Muscle of arm (tissue), 12 donors: ENCODE data around the gene TNN. TPM values are rescaled to one million over a fixed set of nuclear protein-coding genes. Genes with fewer than 3 reads are reported as not detected.

Experiments
- DNase-seq: peaks from one replicate; pipeline ENCODE4 v3.0.0-alpha.2; 2013
- polyA plus RNA-seq, 12 donors: library from polyadenylated mRNA; unstranded; fragments of 120-200 nt; gene quantifications; one replicate each; pipeline ENCODE4 v1.2.1, GENCODE V29; 2013; ENCODE audit not compliant: insufficient read length in 12 of 12

Gene TNN
- polyA plus RNA-seq, 12 donors = 2.8 to 6.6 (median 5.2) TPM; not detected in 1

DNA sequence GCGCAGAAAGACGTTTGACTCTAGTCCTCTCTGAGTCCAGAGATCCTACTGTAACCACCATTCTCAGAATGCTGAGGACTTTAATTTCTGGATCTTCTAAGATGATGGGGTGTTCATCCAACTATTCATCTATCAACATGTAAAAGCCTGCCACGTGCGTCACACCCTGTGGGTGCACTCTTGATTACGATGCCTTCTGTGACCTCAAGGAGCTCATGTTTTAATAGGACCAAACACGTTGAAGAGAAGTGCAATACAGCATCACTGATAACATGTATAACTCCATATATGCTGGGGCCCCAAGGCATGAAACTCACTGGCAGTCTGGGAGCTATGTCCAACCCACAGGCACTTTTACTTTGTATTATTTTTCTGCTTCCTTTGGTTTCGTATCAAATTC, 105.9 kb downstream of the TNN start:
- no peak for DNase-seq

DNA sequence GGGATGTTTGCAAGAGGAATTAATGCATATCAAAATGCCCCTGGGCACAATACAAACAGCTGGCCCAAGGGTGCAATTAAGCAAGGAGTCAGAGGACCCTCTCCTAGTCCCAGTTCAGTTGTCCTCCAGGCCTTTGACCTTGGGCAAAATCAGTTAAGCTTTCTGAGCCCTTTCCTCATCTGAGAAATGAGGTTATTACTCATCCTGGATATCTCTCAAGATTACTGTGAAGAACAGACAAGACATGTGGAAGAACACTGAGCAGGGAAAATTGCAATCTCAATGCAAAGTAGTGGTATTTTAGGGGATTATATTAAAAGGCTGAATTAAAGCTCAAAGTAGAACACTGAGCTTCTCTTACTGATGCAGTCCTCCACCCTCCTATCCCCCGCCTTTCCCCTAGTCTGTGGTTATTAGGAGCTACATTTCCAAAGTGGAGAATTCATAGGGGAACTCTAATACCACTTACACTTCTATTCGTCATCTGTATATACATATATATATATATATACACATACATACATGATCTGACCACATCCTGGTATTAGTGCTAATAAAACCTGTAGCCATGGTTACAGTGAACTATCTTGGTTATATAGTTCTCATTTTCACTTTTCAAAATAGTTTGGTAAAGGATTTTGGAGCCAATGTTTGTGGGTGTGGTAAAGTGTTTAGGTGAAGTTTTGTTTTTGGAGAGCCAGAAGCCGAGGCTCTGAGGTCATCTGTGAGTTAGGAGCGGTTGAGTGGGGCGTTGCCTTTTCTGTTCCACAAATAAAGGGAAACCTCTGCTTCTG, 106.9 kb downstream of the TNN start:
- no peak for DNase-seq

DNA sequence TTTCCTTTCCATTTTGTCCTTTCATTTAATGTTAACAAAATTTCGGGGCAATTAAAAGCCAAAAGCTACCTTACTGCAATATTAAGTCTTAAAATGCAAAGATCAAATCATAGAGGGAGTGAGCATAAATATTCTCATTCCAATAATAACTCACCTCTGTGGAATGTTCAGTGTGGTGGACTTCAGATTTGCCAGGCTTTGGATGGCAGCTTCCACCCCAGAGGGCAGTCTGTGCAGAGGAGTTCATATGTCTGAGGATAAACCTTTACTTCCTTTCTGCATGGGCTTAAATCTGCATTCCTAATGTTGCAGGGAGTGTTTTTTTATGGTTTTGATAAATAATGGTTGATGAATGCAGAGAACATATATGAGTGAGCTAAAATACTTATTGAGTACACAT, 108.6 kb downstream of the TNN start:
- DNase-seq = no peak

DNA sequence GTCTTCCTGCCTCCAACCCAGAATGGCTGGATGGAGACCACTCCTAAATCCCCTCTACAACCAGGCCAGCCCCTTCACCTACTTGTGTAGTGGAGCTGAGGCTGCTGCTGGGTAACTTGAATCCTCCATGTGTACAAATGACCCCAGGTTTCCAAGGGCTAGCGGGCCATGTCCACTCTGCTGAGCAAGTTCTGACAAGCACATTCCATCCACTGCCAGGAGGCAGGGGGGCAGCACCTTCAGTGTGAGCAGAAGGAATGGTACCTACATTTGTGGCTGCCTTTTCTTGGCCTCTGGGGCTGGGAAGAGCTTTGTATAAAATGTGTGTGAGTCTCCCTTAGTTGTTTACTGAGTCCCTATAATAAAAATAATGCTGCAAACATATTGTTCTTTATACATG, 110.4 kb downstream of the TNN start:
- DNase-seq = no peak

DNA sequence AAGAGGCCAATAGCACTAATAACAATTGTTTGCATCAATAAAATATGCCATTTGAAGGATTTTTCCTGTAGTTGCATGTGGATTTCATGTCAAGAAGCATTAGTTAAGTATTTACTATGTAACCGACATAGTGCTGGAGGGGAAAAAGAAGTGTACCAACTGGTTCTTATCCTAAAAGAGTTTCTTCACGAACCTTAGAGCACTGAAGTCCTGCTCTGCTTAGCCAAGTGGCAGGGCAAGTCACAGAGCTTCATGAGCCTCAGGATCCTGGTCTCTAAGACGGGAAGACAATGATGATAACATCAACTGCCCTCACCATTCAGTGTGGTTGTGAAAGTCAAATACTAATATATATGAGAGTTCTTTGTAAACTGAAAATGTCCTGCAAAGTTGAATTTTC, 110.8 kb downstream of the TNN start:
- DNase-seq = no peak

DNA sequence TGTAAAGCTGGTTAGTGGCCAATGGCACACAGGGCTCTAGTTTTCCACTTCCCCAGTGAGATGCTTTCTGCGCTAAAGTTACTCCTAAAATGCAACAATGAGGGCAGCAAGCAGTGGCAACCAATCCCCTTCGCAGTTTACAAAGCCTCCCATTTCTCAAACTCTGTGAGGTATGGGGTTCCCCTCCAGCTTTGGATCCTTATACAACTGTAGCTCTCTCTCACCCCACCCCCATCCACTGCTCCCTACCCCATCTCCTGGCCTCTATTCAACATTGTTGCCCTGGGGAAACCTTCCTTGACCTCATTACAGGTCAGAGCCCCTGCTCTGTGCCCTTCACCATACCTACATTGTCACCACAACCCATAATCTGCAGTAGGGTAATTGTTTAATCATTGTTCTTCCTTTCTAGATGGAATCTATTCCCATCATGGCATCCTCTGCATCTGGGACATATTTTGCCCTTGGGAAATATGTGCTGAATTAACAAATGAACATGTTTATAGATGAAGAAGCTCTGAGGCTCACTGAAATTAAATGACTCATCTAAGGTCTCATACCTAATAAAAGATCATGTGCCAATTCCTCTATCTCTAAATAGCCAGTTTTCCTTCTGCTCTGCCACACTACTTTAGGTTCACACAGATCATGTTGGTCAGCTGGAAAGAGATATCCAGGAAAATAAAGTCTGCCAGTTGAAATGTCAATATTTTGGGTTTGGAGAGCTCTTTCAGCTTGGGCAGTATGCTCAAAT, 112.4 kb downstream of the TNN start:
- no peak for DNase-seq

DNA sequence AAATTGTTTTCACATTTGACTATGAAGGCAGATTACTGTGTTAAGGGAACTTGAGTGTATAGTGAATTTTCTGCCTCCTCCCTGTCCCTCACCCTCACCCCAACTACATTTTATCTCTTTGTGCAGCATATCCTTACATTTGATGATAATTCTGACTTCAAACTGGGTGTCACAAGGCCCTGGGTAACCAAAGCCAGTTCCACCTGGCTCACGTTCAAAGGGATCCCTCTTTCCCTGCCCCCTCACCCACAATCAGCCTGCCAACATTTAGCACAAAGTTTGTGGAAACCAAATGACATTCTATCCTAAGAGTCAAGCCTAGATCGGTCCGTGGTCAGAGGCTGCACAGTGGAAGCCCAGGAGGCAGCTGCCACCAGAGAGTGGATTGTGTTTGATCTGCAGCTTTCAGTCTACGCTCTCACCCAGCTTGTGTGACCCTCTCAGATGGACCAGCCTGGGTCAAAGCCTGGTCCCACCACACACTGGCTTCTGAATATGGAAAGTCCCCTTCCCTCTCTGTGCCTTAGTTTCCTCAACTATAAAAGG, 114.6 kb downstream of the TNN start:
- no peak for DNase-seq

DNA sequence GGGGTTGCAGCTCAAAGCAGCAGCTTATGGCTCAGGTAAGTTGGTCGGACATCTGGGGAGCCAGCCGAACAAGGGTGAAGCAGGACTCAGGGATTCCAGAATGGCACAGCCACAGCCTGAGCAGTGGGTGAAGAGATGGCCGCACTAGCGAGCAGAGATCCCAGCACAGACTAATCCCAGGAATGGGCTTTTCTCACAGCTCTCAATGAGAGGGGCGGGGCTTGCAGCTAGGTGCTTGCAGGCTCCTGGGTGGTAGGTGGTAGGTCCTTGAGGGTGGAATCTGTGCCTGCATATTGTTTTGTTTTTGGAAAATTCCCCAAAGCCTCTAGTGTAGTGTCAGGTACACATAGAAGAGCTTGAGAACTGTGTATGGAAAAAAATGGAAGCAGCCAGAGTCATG, 116.0 kb downstream of the TNN start:
- DNase-seq = no peak

DNA sequence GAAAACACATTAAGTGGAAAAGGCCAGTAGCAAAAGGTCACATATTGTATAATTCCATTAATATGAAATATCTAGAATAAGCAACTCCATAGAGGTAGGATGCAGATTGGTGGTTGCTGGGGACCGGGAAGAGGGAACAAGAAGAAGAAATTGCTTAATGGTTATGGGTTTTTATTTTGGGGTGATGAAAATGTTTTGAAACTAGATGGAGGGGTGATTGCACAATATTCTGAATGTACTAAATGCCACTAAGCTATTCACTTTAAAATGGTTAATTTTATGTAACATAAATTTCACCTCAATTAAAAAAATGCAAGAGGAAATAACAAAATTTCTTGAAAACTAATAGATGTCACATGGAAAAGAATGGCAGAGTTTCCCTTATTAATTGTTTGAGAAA, 118.3 kb downstream of the TNN start:
- no peak for DNase-seq

DNA sequence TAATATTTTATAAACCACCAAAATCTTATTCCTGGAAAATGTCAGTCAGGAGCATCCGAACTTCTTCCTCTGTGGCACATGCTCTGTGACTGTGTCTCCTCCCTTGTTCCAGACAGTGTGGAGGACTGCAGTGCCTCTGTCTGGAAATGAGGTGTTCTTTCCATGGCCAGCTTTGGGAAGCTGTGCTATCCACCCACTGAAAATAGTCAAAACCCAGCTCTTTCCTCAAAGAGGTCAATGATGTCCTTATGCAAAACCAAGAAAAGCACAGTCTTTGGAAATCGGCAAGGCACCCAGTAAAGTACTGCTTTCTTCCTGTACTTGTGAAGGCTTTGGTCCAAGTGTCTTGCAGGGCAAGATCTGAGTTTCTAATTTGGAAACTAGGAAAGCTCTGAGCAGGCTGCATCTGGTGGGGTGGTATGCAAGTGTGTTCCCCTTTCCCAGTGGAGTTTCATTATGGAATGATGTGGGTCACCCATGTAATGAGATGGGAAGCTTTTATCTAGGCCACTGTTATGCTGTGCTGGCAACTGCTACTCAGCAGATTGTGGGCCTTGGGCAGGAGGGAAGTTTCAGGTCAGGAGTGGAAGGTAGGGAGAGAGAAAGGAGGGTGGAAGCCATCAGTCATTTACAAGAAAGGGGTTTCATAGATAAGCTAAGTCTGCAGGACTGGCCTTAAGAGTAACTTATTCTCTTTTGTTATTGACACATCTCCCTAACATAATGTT, 119.0 kb downstream of the TNN start:
- no peak for DNase-seq

DNA sequence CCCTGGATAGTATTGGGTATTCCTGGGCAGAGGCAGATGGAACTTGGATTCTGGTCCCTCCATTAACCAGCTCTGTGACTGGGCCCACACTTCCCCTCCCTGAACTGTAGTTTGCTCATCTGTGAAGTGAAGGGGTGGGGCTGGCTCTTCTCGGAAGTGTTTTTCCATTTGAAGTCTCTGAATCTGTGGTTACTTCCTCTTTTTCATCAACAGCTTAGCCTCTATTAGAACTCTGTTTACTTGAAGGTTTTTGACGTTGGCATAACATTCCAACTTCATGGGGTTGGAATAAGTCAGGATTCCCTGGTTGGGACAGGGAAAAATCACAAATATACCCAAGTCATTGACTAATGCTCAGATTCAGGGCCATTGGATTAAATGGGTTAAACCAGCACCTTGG, 121.3 kb downstream of the TNN start:
- DNase-seq = no peak

DNA sequence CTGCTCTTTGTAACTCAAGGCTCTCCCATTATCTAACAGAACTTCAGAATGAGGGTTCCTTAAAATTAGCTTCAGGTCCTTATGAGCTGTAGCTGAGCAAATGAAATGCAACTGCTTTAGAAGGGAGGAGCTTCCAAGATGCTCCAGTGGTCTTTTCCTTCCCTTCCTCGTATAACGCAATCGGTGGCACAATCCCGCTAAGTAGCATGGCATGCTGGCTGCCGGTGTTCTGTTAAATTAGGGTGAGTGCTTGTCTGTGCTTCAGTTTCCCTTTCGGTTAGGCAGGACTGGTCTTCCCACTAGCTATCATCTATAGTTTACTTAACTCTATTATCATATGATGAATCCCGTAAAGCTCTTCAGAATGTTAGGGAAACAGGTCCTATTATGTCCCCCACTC, 124.0 kb downstream of the TNN start:
- no peak for DNase-seq

DNA sequence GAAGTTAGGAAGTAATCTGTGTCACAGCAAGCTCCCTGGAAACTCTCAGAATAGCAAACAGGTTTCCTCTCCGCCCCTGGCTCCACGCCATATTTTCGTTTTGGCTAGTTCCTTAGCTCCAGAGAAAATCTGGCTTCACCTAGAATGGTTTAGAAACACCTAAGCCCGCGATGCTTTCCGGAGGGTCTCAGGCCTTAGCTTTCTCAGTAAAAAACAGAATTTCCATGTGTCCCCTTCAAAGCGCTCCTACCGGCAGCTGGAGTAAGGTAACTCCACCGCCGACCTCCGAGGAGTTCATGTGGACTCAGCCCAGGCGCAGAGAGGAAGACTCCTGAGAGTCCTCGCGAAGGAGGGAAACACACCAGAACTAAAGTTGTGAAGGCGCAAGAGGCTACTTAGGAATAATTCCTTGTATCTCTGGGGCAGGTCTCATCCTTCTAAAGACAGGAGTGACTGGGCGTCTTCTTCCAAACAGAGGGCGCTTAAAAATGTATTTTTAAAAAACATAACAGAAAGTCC, 124.5 kb downstream of the TNN start:
- DNase-seq = peak; percentile 67

DNA sequence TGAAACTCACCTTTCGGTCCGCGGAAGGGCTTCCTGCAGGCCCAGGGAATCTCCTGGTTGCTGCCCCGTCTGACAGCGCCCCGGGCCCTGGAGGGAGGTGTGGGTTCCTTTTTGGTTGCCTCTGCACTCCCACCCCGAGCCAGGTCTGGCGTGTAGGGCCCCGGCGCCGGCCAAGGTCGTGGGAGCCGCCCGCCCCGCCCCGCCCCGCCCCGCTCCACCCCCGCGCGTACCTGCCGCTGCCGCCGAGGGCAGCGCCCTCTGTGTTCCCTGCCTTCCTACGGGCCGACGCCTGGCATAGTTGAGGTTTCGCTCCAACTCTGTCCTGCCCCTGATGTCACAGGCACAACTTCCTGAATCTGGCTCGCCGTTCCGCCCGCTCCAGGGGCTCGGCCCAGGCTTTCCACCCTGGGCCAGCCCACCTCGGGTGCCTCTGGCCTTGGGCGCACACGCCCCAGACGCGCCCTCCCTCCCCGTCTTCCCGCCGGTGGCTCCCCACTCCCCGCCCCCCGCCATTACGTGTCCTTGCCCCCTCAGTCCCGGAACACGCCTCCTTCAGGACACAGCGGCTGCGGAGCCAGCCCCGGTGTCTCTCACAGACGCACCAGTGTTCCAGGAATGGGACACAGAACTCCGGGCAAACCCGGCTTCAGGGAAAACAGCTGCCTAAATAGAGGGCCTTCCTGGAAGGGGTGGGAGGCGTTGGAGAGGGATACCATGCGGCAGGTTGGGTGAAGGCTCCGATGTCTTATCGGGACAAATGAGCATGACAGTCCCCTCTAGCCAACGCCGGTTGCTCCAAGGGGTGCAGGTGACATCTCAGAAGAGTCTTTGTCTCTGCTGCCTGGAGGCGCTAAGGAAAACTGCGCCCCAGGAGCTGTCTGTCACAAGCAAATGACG, 125.2 kb downstream of the TNN start, which contains the start of gene KIAA0040:
KIAA0040 (minus strand) TSS at position 147 of the 897 bp plus-strand sequence. CDS start 31,763 bp downstream, outside the sequence.
- peak; percentile 62 for DNase-seq

DNA sequence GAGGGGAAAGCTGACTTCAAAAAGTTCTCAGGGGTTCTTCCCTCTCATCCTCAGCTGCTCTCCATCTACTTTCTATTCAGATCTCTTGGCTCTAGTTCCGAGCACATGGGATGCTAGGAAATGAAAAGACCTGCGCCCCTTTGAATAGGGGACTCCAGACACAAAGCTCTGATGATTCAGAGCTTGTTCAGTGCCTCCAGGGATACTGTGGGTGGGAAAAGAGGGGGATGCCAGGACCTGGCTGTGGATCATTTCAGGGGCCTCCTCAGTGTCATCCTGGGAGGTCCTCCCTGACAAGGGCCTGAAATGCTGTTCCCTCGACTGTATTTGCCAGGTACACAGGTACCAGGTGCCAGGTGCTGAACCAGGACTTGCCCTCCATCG, 125.9 kb downstream of the TNN start:
- DNase-seq = no peak

DNA sequence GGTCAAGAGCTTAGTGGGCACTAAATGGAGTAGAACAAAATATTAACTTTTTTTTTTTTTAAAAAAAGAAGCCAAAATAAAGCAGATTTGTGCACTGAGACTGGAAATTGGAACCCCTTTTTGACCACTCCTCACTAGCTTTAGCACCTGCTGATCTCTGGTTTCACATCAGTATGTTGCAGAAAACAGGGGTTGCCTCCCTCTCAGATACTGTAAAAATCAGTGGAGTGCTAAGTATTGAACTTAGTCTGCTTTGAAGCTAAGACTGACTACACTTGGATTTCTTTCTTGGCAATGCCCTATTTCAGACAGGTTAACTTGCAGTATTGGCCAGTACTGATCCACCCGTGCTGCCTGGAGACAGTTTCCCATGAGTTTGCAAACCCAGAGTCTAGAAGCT, 127.6 kb downstream of the TNN start:
- DNase-seq = no peak

DNA sequence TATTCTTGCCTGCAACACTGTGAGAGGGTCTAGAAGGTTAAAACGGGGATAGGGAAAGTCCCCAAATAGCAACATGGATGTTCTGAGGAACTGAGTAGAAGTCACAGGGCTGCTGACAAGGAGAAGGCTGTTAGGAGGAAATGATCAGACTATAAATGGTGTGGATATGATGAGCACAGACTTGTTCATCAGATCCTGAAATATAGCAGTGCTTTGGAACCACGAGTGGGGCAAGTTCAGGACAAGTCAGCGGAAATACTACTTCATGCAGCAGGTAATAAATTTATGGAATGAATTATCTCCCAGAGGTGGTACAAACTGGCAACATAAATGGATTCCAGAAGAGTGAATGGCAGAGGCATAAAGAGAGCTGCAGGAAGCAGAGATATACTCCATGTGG, 128.2 kb downstream of the TNN start:
- DNase-seq = no peak

DNA sequence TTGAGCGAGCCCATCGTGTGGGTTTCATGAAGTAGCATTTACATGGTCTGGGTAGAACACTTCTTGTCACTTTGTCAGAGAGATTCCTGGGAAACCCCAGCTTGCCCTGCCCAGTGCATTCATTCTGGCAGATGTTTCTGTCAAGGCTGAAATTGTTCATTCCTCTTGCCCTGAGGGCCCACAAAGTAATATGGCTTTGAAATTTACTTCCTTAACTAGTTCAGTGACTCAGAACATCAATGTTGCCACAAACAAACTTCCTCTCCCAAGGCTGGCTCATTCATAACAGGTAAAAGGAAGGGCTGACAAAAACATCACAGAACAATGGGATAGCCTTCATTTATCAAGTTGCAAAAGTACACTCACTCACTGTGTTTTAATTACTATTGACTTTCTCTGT, 129.9 kb downstream of the TNN start:
- DNase-seq = no peak
